Activated CD4-positive, alpha-beta T cell treated with anti-CD3 and anti-CD28 coated beads for 36 hours (primary cell): ENCODE data around the gene CKAP5. TPM values are rescaled to one million over a fixed set of nuclear protein-coding genes. Genes with fewer than 3 reads are reported as not detected.
A peak's percentile ranks its signal among the peaks of the same experiment; 100 is the strongest.

Experiments
- ATAC-seq: fragments of 200-7000 bp; cut with Tn5 transposase; one replicate; pipeline ENCODE4 v1.10.0; 2021; ENCODE audit warnings: mild to moderate bottlenecking, moderate library complexity
- CTCF ChIA-PET: fragments of 350-600 bp; sonication (Branson Sonifier 250); formaldehyde crosslinking; loops from one replicate; lab custom pipeline; 2021; ENCODE audit warnings: antibody characterized with exemption; lab: Charles Lee
- POLR2A ChIA-PET: fragments of 350-600 bp; sonication (Branson Sonifier 250); formaldehyde crosslinking; loops from one replicate; lab custom pipeline; 2021; ENCODE audit warnings: antibody characterized with exemption, inconsistent platforms; lab: Charles Lee
- DNase-seq: peaks from one replicate; pipeline ENCODE4 v3.0.0-alpha.2; 2020
- H3K27ac Mint-ChIP-seq: one replicate; pipeline ENCODE4 v1.8.0; 2021; ENCODE audit warnings: mixed read lengths
- H3K27me3 Mint-ChIP-seq: one replicate; pipeline ENCODE4 v1.8.0; 2021; ENCODE audit warnings: mixed read lengths
- H3K36me3 Mint-ChIP-seq: one replicate; pipeline ENCODE4 v1.8.0; 2021; ENCODE audit warnings: low read depth, mixed read lengths
- H3K4me1 Mint-ChIP-seq: one replicate; pipeline ENCODE4 v1.8.0; 2021; ENCODE audit warnings: mixed read lengths
- H3K4me3 Mint-ChIP-seq: one replicate; pipeline ENCODE4 v1.8.0; 2021; ENCODE audit warnings: mild to moderate bottlenecking, moderate library complexity, mixed read lengths
- H3K9me3 Mint-ChIP-seq: one replicate; pipeline ENCODE4 v1.8.0; 2021; ENCODE audit warnings: low read depth, mixed read lengths
- intact Hi-C, 2 experiments: fragments of 100-400 bp; cut with DNase I in 1 of 2; cut with micrococcal nuclease in 1 of 2; formaldehyde crosslinking; loops; one replicate each; pipeline versions ENCODE4 v1.14.2 to v1.15.1; 2022 to 2024; cut with DNase I, micrococcal nuclease
- microRNA-seq: library from miRNA; unstranded; fragments of <30 nt; microRNA quantifications from one replicate; pipeline ENCODE4 v1.2.0, GENCODE V29; 2021; ENCODE audit warnings: borderline replicate concordance
- total RNA-seq, 2 experiments: library from RNA; stranded (reverse); gene quantifications; one replicate each; pipeline ENCODE4 v1.2.3, GENCODE V29; 2021

The CKAP5 gene
- total RNA-seq, 2 experiments from 2014 or later: 166 to 183 TPM

GRCh38 chr11:46697303-46697702 is 148.8 kb downstream of the CKAP5 start:
- DNase-seq (no peak), ATAC-seq (no peak)
- no peaks in the 10 kb centered on the region for H3K27me3 Mint-ChIP-seq
- peaks cover 30% of the 10 kb centered on the region for H3K4me1 Mint-ChIP-seq
- ChIA-PET POLR2A (no interaction called here), CTCF (interaction anchor here (0.7 kb wide), 1 partner anchor 16 kb away, joined by 3 read pairs; no protein-coding TSS in a partner anchor)
- peak overlapping the region; percentile 74 for H3K27ac Mint-ChIP-seq
- H3K9me3 Mint-ChIP-seq: no peaks in the 10 kb centered on the region
- intact Hi-C loops: no loop called here
- peaks cover 24% of the 10 kb centered on the region for H3K36me3 Mint-ChIP-seq
- no peak overlapping the region for H3K4me3 Mint-ChIP-seq

GRCh38 chr11:46696212-46696558 is 149.9 kb downstream of the CKAP5 start:
- CTCF ChIA-PET: interaction anchor here (0.7 kb wide), 1 partner anchor 33 kb away, joined by 3 read pairs; no protein-coding TSS in a partner anchor
- no peak overlapping the region for H3K27ac Mint-ChIP-seq
- no peaks in the 10 kb centered on the region for H3K27me3 Mint-ChIP-seq
- POLR2A ChIA-PET: interaction anchor here (0.6 kb wide), 1 partner anchor 69 kb away, joined by 4 read pairs; no protein-coding TSS in a partner anchor
- peaks cover 21% of the 10 kb centered on the region for H3K4me1 Mint-ChIP-seq
- no peaks in the 10 kb centered on the region for H3K9me3 Mint-ChIP-seq
- H3K4me3 Mint-ChIP-seq: no peak overlapping the region
- intact Hi-C loops: no loop called here
- ATAC-seq: no peak
- no peak for DNase-seq
- peaks cover 20% of the 10 kb centered on the region for H3K36me3 Mint-ChIP-seq

DNA sequence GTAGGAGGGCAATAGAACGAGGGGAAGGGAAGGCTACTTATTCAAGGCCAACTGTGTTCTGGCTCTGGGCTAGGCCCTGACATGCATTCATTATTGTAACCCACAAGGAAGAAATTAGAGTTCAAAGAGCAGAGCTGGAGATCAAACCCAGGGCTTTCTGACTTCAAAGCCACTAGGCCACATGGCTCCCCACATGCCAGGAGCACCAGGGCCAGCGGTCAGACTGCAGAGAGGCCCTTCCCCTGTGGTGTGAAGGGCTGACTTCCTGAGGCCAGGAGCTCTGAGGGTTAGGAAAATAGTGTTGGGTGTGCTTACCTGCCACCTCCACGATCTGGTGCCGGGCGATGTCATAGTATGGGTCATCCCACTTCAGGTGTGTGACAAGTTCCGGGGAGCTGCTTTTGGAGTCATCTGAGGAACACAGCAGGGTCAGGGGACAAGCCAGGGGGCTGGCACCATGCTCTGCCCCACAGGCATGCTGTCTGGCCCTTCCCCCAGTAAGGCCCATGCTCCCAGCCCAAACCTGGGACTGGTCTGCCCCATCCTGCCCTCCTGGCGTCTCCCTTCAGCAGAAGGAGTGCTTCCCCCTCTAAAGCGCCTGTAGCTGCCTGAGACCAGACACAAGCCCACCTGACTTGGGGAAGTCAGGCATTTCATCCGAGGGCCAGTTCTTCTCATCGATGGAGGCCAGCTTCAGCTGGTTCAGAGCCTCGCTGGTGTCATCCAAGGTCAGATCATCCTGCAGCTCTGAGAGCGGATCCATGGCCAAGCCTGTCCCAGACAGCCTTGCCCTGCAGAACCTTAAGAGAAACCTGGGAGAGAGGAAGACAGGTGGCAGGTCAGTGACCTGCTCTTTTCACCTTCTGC is 150.5 kb downstream of the CKAP5 start:
- Mint-ChIP-seq H3K36me3 (peaks cover 21% of the 10 kb centered on the region), H3K27ac (no peak overlapping the region)
- ATAC-seq: no peak

DNA sequence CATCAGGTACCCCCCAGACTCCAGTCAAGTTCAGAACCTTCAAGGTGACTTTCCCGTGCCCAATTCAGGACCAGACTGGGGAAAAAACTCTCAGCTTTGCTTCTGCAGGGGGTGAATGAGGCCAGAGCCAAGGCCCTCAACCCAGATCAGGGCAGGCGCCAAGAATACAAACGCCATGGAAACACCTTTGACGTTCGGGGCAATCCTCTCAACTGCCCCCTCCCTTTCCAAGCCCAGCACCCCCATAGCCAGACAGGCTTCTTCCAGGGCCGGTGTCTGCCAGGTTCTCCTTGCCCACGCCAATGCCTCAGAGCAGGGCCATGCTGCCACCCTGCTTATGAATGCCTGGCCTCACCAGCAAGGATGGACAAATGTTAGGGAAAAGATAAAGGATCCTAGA is 151.5 kb downstream of the CKAP5 start:
- ATAC-seq: no peak
- Mint-ChIP-seq H3K4me1 (peaks cover 20% of the 10 kb centered on the region), H3K27ac (no peak overlapping the region), H3K36me3 (peaks cover 24% of the 10 kb centered on the region), H3K27me3 (no peaks in the 10 kb centered on the region), H3K9me3 (no peaks in the 10 kb centered on the region), H3K4me3 (no peak overlapping the region)
- DNase-seq: no peak
- ChIA-PET POLR2A (interaction anchor here (0.6 kb wide), 1 partner anchor 40 kb away, joined by 3 read pairs; no protein-coding TSS in a partner anchor), CTCF (interaction anchor here (1.0 kb wide), 1 partner anchor 75 kb away, joined by 3 read pairs; no protein-coding TSS in a partner anchor)
- intact Hi-C loops: no loop called here

More for the DNA sequence above, 150.5 kb downstream of the CKAP5 start:
- Mint-ChIP-seq H3K4me1 (peaks cover 21% of the 10 kb centered on the region), H3K4me3 (no peak overlapping the region), H3K27me3 (no peaks in the 10 kb centered on the region), H3K9me3 (no peaks in the 10 kb centered on the region)
- ChIA-PET POLR2A (interaction anchor here (0.6 kb wide), 2 partner anchors 68 to 528 kb away, joined by 4 to 6 read pairs; no protein-coding TSS in a partner anchor), CTCF (interaction anchor here (0.7 kb wide), 1 partner anchor 32 kb away, joined by 3 read pairs; no protein-coding TSS in a partner anchor)
- intact Hi-C loops: no loop called here
- DNase-seq: no peak

GRCh38 chr11:46694072-46694471 is 152.0 kb downstream of the CKAP5 start:
- peaks cover 24% of the 10 kb centered on the region for H3K36me3 Mint-ChIP-seq
- ChIA-PET CTCF (interaction anchor here (1.0 kb wide), 1 partner anchor 76 kb away, joined by 3 read pairs; no protein-coding TSS in a partner anchor), POLR2A (no interaction called here)
- H3K9me3 Mint-ChIP-seq: no peaks in the 10 kb centered on the region
- H3K27ac Mint-ChIP-seq: no peak overlapping the region
- intact Hi-C loops: no loop called here
- DNase-seq: no peak
- H3K27me3 Mint-ChIP-seq: no peaks in the 10 kb centered on the region
- no peak overlapping the region for H3K4me3 Mint-ChIP-seq
- H3K4me1 Mint-ChIP-seq: peaks cover 17% of the 10 kb centered on the region
- no peak for ATAC-seq

- Mint-ChIP-seq H3K27me3 (no peaks in the 10 kb centered on the region), H3K36me3 (peaks cover 26% of the 10 kb centered on the region), H3K27ac (no peak overlapping the region), H3K9me3 (no peaks in the 10 kb centered on the region), H3K4me3 (no peak overlapping the region), H3K4me1 (peaks cover 13% of the 10 kb centered on the region)
- no peak for ATAC-seq
- POLR2A ChIA-PET: no interaction called here
- CTCF ChIA-PET: no interaction called here
- intact Hi-C loops: no loop called here
- no peak for DNase-seq
Observed at GRCh38 chr11:46693597-46694012, 152.5 kb downstream of the CKAP5 start.

Small RNAs within 50 kb of the gene (microRNA-seq; reads per million reads assigned to microRNA genes)
- gene MIR5582: 10.9 reads per million, percentile 32 among the genes with 10 or more reads in this experiment

Other genes starting within 250 kb of the CKAP5 start
- 1 to 10 TPM; 2.3 to 2.7 TPM for gene HARBI1, start 229.1 kb downstream of the CKAP5 start, total RNA-seq
- gene ATG13, start 228.7 kb downstream of the CKAP5 start, total RNA-seq: 10 to 100 TPM; 39.4 to 56.4 TPM
- 10 to 100 TPM; 40.2 to 50.0 TPM for gene ARHGAP1, start 145.7 kb downstream of the CKAP5 start, total RNA-seq
- gene ZNF408, start 145.2 kb downstream of the CKAP5 start, total RNA-seq: 1 to 10 TPM; 8.8 to 9.0 TPM
- gene F2, start 127.1 kb downstream of the CKAP5 start, total RNA-seq: not detected
- gene LRP4, start 72.3 kb upstream of the CKAP5 start, total RNA-seq: under 1 TPM; 0.02 to 0.18 TPM
- 10 to 100 TPM; 17.9 to 18.6 TPM for gene CSTPP1, start 90.5 kb upstream of the CKAP5 start, total RNA-seq